ENCODE data around the gene RAC3.

- no peak for TF ChIP-seq CTCF (IDR thresholded peaks at IDR 0.05; ENCODE audit: insufficient read depth, low read depth, low read length)
- TF ChIP-seq EZH2 (IDR thresholded peaks at IDR 0.05; ENCODE audit: insufficient read depth, low read length) = no peak
These were observed 14.5 kb downstream of the RAC3 start for GRCh38 chr17:82045936-82046484.

Measured in astrocyte (in vitro differentiated cells and primary cell).